HFFc6 (cell line): ENCODE data around the gene DDX4. TPM values are rescaled to one million over a fixed set of nuclear protein-coding genes. Genes with fewer than 3 reads are reported as not detected.

Experiments
- DNase-seq: peaks from one replicate; pipeline ENCODE4 v3.0.0-alpha.2; 2018
- H3K27ac Mint-ChIP-seq: 2 replicates; pipeline ENCODE4 v1.8.0; 2020; ENCODE audit warnings: mild to moderate bottlenecking, mixed read lengths
- H3K27me3 Mint-ChIP-seq: 2 replicates; pipeline ENCODE4 v1.8.0; 2021; ENCODE audit warnings: mild to moderate bottlenecking, moderate library complexity, mixed read lengths; ENCODE audit not compliant: insufficient read depth
- H3K36me3 Mint-ChIP-seq: 2 replicates; pipeline ENCODE4 v1.8.0; 2021; ENCODE audit warnings: low read depth, mixed read lengths
- H3K4me1 Mint-ChIP-seq: 2 replicates; pipeline ENCODE4 v1.8.0; 2020; ENCODE audit warnings: low read depth, mixed read lengths
- H3K4me3 Mint-ChIP-seq: 2 replicates; pipeline ENCODE4 v1.8.0; 2020; ENCODE audit warnings: mild to moderate bottlenecking, moderate library complexity, mixed read lengths
- H3K9me3 Mint-ChIP-seq: 2 replicates; pipeline ENCODE4 v1.8.0; 2020; ENCODE audit warnings: mild to moderate bottlenecking, mixed read lengths
- total RNA-seq, 6 experiments: library from RNA; stranded (reverse); fragmentation: NEBNext Ultra II Directional; extraction: Animal tissue kit (Norgen Biotek cat#: 25700); gene quantifications; 2 replicates in 1 of 6; 3 replicates in 5 of 6; pipeline ENCODE4 v1.2.3, GENCODE V29; 2021
- TF ChIP-seq, protein P1 (sequence below): fragments of 200-600 bp; sonication (generic); IDR thresholded peaks from 2 replicates; pipeline ENCODE4 v1.5.0; 2021; ENCODE audit warnings: antibody characterized with exemption, mild to moderate bottlenecking

The DDX4 gene
- total RNA-seq, 6 experiments from 2014 or later, result not detected

DNA sequence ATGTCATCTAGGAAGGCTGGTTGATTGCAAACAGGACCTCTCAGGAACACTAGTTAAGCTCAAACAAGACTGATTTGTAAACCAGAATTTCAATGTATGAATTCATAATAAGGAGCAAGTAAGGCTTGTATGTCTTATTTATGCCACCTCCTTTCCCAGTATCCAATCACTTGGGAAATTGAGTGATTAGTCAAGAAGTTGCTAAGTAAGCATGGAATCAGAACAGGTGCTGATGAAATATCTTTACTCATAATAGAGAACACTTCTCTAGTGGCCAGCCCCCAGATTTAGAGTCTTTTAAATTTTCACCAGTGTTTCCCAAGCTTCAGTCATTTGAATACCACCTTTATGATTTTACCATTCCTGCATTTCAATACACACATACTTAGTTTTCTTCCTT, 5.3 kb upstream of the DDX4 start:
- TF ChIP-seq, protein P1, sequence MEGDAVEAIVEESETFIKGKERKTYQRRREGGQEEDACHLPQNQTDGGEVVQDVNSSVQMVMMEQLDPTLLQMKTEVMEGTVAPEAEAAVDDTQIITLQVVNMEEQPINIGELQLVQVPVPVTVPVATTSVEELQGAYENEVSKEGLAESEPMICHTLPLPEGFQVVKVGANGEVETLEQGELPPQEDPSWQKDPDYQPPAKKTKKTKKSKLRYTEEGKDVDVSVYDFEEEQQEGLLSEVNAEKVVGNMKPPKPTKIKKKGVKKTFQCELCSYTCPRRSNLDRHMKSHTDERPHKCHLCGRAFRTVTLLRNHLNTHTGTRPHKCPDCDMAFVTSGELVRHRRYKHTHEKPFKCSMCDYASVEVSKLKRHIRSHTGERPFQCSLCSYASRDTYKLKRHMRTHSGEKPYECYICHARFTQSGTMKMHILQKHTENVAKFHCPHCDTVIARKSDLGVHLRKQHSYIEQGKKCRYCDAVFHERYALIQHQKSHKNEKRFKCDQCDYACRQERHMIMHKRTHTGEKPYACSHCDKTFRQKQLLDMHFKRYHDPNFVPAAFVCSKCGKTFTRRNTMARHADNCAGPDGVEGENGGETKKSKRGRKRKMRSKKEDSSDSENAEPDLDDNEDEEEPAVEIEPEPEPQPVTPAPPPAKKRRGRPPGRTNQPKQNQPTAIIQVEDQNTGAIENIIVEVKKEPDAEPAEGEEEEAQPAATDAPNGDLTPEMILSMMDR, result no peak
- H3K9me3 Mint-ChIP-seq, result no peaks in the 10 kb centered on the region

DNA sequence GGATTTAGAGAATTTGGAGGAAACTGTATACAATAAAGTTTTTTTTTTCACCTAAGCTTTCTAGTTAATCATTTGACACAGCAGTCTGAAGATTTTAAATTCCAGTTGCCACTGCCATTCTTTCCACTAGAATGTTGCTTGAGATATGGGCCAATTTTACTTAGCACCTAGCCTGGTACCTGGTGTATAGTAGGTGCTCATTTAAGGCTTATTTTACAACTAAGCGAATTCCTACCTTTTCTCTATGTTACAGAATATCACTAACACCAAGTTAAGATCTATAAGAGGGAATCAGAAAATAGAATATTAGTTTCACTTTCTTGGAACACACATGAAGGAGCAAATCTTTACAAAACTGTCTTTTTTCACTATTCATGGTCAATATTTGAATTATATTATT, 3.2 kb upstream of the DDX4 start:
- H3K9me3 Mint-ChIP-seq, result no peaks in the 10 kb centered on the region
- TF ChIP-seq, protein P1, result no peak
- peaks cover 21% of the 10 kb centered on the region for H3K27me3 Mint-ChIP-seq
- no peak for DNase-seq
- no peaks in the 10 kb centered on the region for H3K36me3 Mint-ChIP-seq
- H3K4me3 Mint-ChIP-seq, result no peak overlapping the region
- H3K4me1 Mint-ChIP-seq, result no peaks in the 10 kb centered on the region
- H3K27ac Mint-ChIP-seq, result no peak overlapping the region

More for the DNA sequence above, 5.3 kb upstream of the DDX4 start:
- no peak for DNase-seq
- Mint-ChIP-seq H3K4me3 (no peak overlapping the region), H3K27me3 (peaks cover 26% of the 10 kb centered on the region), H3K36me3 (no peaks in the 10 kb centered on the region), H3K4me1 (no peaks in the 10 kb centered on the region), H3K27ac (no peak overlapping the region)

- Mint-ChIP-seq H3K4me1 (no peaks in the 10 kb centered on the region), H3K27ac (no peak overlapping the region), H3K9me3 (no peaks in the 10 kb centered on the region), H3K4me3 (no peak overlapping the region), H3K27me3 (peaks cover 14% of the 10 kb centered on the region), H3K36me3 (no peaks in the 10 kb centered on the region)
- TF ChIP-seq, protein P1, result no peak
- no peak for DNase-seq
Observed at GRCh38 chr5:55742778-55743177, 4.9 kb downstream of the DDX4 start.

DNA sequence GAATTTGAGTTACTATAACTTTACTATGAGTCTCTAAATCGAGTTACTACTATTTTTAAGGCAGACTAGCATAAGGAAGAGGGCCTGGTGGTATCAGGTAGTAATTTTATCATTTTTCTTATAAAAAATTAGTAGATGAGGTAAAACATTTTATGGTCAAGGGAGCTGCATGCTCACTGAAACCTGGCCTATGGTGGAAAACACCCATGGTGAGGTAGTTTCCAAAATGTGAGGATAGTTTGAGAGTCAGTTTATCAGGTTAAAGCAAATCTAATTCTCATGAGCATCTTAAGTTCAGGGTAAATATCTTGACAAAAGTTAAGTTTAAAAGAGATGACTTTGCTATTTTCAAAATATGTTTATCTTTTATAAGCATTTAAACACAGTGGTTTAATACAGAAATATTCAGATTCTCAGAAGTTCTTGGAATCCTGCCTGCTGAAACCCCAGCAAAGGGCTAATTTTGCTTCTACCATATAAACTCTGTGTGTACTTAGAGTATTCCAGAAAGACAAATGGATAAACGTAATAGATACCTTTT, 10.0 kb downstream of the DDX4 start:
- Mint-ChIP-seq H3K4me3 (no peak overlapping the region), H3K27ac (no peak overlapping the region)

GRCh38 chr5:55749387-55749786, 11.5 kb downstream of the DDX4 start:
- Mint-ChIP-seq H3K4me3 (no peak overlapping the region), H3K4me1 (no peaks in the 10 kb centered on the region), H3K27ac (no peak overlapping the region), H3K27me3 (peaks cover 15% of the 10 kb centered on the region), H3K36me3 (no peaks in the 10 kb centered on the region), H3K9me3 (no peaks in the 10 kb centered on the region)
- TF ChIP-seq, protein P1, result no peak
- no peak for DNase-seq

More for the DNA sequence above, 10.0 kb downstream of the DDX4 start:
- TF ChIP-seq, protein P1, result no peak
- Mint-ChIP-seq H3K36me3 (no peaks in the 10 kb centered on the region), H3K4me1 (no peaks in the 10 kb centered on the region), H3K9me3 (no peaks in the 10 kb centered on the region), H3K27me3 (peaks cover 15% of the 10 kb centered on the region)
- DNase-seq, result no peak

- Mint-ChIP-seq H3K4me1 (no peaks in the 10 kb centered on the region), H3K27me3 (peaks cover 15% of the 10 kb centered on the region), H3K36me3 (no peaks in the 10 kb centered on the region), H3K4me3 (no peak overlapping the region), H3K27ac (no peak overlapping the region), H3K9me3 (no peaks in the 10 kb centered on the region)
- TF ChIP-seq, protein P1, result no peak
- no peak for DNase-seq
Observed at GRCh38 chr5:55750063-55750462, 12.2 kb downstream of the DDX4 start.
